HL-60 (cell line): ENCODE measurements around the gene SOSTDC1.

ENCODE experiments used
- DNase-seq, 2 experiments: peaks; one replicate each; pipeline ENCODE4 v3.0.0-alpha.2; 2010 to 2020; ENCODE audit warnings: low read depth in 1 of 2, low spot score in 1 of 2
- H3K27ac ChIP-seq: fragments of 250-450 bp; sonication (Bioruptor Pico); replicated peaks from 2 replicates; pipeline ENCODE4 v1.5.1; 2020; ENCODE audit warnings: mild to moderate bottlenecking, moderate library complexity
- H3K27me3 ChIP-seq: fragments of 250-450 bp; sonication (Bioruptor Pico); 2 replicates; pipeline ENCODE4 v1.5.1; 2021; ENCODE audit warnings: mild to moderate bottlenecking, moderate library complexity; ENCODE audit not compliant: insufficient read depth, poor library complexity, severe bottlenecking
- H3K4me3 ChIP-seq: replicated peaks from 2 replicates; pipeline ENCODE4 v1.5.1; 2011; ENCODE audit warnings: mild to moderate bottlenecking, control low read depth, low read length; ENCODE audit not compliant: insufficient read depth
- GABPA ChIP-seq: IDR thresholded peaks from 2 replicates; pipeline ENCODE4 v1.6.1; 2012; ENCODE audit warnings: low read depth
- POLR2AphosphoS5 ChIP-seq: IDR thresholded peaks from 2 replicates; pipeline ENCODE4 v1.6.1; 2012; ENCODE audit warnings: low read depth
- REST ChIP-seq: IDR thresholded peaks from 2 replicates; pipeline ENCODE4 v1.6.1; 2012; ENCODE audit warnings: low read depth; ENCODE audit not compliant: insufficient replicate concordance
- SPI1 ChIP-seq: IDR thresholded peaks from 2 replicates; pipeline ENCODE4 v1.6.1; 2012; ENCODE audit warnings: low read depth, mild to moderate bottlenecking, borderline replicate concordance
- TF ChIP-seq, protein P1 (sequence below): IDR thresholded peaks from one replicate; pipeline ENCODE4 v1.5.1; 2011; ENCODE audit warnings: low read length, control low read depth, inconsistent platforms; ENCODE audit not compliant: insufficient read depth

The SOSTDC1 gene

GRCh38 chr7:16423761-16424160 is 41.8 kb downstream of the SOSTDC1 start:
- Histone ChIP-seq H3K27ac (no peak overlapping the region), H3K27me3 (no peaks in the 10 kb centered on the region), H3K4me3 (no peak overlapping the region)
- DNase-seq, result no peak
- TF ChIP-seq POLR2AphosphoS5 (no peak), REST (no peak), SPI1 (no peak), GABPA (no peak)
- TF ChIP-seq, protein P1, sequence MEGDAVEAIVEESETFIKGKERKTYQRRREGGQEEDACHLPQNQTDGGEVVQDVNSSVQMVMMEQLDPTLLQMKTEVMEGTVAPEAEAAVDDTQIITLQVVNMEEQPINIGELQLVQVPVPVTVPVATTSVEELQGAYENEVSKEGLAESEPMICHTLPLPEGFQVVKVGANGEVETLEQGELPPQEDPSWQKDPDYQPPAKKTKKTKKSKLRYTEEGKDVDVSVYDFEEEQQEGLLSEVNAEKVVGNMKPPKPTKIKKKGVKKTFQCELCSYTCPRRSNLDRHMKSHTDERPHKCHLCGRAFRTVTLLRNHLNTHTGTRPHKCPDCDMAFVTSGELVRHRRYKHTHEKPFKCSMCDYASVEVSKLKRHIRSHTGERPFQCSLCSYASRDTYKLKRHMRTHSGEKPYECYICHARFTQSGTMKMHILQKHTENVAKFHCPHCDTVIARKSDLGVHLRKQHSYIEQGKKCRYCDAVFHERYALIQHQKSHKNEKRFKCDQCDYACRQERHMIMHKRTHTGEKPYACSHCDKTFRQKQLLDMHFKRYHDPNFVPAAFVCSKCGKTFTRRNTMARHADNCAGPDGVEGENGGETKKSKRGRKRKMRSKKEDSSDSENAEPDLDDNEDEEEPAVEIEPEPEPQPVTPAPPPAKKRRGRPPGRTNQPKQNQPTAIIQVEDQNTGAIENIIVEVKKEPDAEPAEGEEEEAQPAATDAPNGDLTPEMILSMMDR, result no peak

GRCh38 chr7:16422917-16423316 is 42.6 kb downstream of the SOSTDC1 start:
- no peak for DNase-seq
- no peak overlapping the region for H3K27ac ChIP-seq
- TF ChIP-seq REST, result no peak
- TF ChIP-seq, protein P1, result no peak
- TF ChIP-seq POLR2AphosphoS5, result no peak
- no peak for TF ChIP-seq SPI1
- no peak for TF ChIP-seq GABPA
- no peak overlapping the region for H3K4me3 ChIP-seq
- H3K27me3 ChIP-seq, result no peaks in the 10 kb centered on the region

DNA sequence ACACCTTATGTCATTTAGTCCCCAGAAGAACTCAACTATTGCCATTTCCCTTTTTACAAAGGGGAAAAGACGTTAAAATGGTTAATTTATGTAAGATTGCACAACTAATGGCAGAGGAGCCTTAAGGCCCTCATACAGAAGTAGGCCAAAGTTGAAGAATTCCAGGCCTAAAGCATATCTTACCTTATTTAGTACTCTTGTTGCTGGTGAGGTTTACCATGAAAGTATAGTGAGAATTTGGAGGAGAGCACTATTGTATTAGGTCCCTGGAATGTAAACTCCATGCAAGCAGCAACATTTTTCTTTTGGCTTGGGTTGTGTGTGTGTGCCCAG is 43.5 kb downstream of the SOSTDC1 start:
- Histone ChIP-seq H3K4me3 (no peak overlapping the region), H3K27ac (peak overlapping the region; percentile 46), H3K27me3 (no peaks in the 10 kb centered on the region)
- peak; percentile 32; the same call in 1 of the 2 replicates for TF ChIP-seq SPI1
- TF ChIP-seq POLR2AphosphoS5, result no peak
- DNase-seq, result no peak

- H3K27me3 ChIP-seq, result no peaks in the 10 kb centered on the region
- peak within 1 kb of the TSS; percentile 67 for H3K27ac ChIP-seq
- DNase-seq, result peak in 1 of 2 experiments; percentile 12
- TF ChIP-seq GABPA, result no peak
- TF ChIP-seq POLR2AphosphoS5, result no peak
- no peak for TF ChIP-seq REST
- TF ChIP-seq, protein P1, result no peak
- peak within 1 kb of the TSS; percentile 40 for H3K4me3 ChIP-seq
These were observed 44.0 kb downstream of the SOSTDC1 start, which contains the start of gene CRPPA for GRCh38 chr7:16421333-16422102. Gene CRPPA, minus strand, starts transcription at chr7:16421538. Its CDS starts 216 bp downstream, at chr7:16421322.
